Activated B cell treated with CpG ODN at 0.5 μM for 24 hours (primary cell): ENCODE results near the gene CD38. TPM values are rescaled to one million over a fixed set of nuclear protein-coding genes. Genes with fewer than 3 reads are reported as not detected.

Source experiments
- ATAC-seq: fragments of 200-7000 bp; cut with Tn5 transposase; one replicate; pipeline ENCODE4 v1.10.0; 2021; ENCODE audit warnings: low read depth, mild to moderate bottlenecking, moderate library complexity
- CTCF ChIA-PET: fragments of 350-600 bp; sonication (Branson Sonifier 250); formaldehyde crosslinking; loops from one replicate; lab custom pipeline; 2021; ENCODE audit warnings: antibody characterized with exemption; lab: Charles Lee
- POLR2A ChIA-PET: fragments of 350-600 bp; sonication (Branson Sonifier 250); formaldehyde crosslinking; loops from one replicate; lab custom pipeline; 2021; ENCODE audit warnings: antibody characterized with exemption; lab: Charles Lee
- DNase-seq: peaks from one replicate; pipeline ENCODE4 v3.0.0; 2022
- H3K27ac Mint-ChIP-seq: one replicate; pipeline ENCODE4 v1.8.0; 2020; ENCODE audit warnings: mixed read lengths
- H3K27me3 Mint-ChIP-seq: one replicate; pipeline ENCODE4 v1.8.0; 2021; ENCODE audit warnings: mixed read lengths
- H3K36me3 Mint-ChIP-seq: one replicate; pipeline ENCODE4 v1.8.0; 2021; ENCODE audit warnings: low read depth, mixed read lengths
- H3K4me1 Mint-ChIP-seq: one replicate; pipeline ENCODE4 v1.8.0; 2021; ENCODE audit warnings: mixed read lengths
- H3K4me3 Mint-ChIP-seq: one replicate; pipeline ENCODE4 v1.8.0; 2020; ENCODE audit warnings: mild to moderate bottlenecking, mixed read lengths
- H3K9me3 Mint-ChIP-seq: one replicate; pipeline ENCODE4 v1.8.0; 2020; ENCODE audit warnings: mixed read lengths
- CTCF ChIP-seq: fragments of 200-600 bp; IDR thresholded peaks from one replicate; pipeline ENCODE4 v1.8.0; 2022; ENCODE audit warnings: antibody characterized with exemption, mild to moderate bottlenecking
- intact Hi-C: fragments of 100-400 bp; cut with micrococcal nuclease; formaldehyde crosslinking; loops from one replicate; pipeline ENCODE4 v1.15.1; 2024
- total RNA-seq: library from RNA; stranded (reverse); gene quantifications from 2 replicates; pipeline ENCODE4 v1.2.3, GENCODE V29; 2022

Gene CD38
- total RNA-seq, 1 donor from 2014 or later = 5.8 TPM

GRCh38 chr4:15777697-15778288, 335 bp upstream of the CD38 start:
- no peaks in the 10 kb centered on the region for H3K27me3 Mint-ChIP-seq
- intact Hi-C loops = loop anchor here (1.0 to 10.0 kb wide), 4 partner anchors 8 to 773 kb away; partner anchors contain the start of genes CPEB2 and TAPT1
- no peak for TF ChIP-seq CTCF
- H3K36me3 Mint-ChIP-seq = peaks cover 2% of the 10 kb centered on the region
- peak overlapping the region; percentile 88 for H3K4me3 Mint-ChIP-seq
- H3K27ac Mint-ChIP-seq = peak overlapping the region; percentile 36
- peaks cover 54% of the 10 kb centered on the region for H3K4me1 Mint-ChIP-seq
- no peak for DNase-seq
- ATAC-seq = no peak
- ChIA-PET CTCF (interaction anchor here (1.5 kb wide), 1 partner anchor 21 kb away, joined by 6 read pairs; no protein-coding TSS in a partner anchor), POLR2A (no interaction called here)
- no peaks in the 10 kb centered on the region for H3K9me3 Mint-ChIP-seq

- ATAC-seq (no peak), DNase-seq (no peak)
- ChIA-PET CTCF (interaction anchor here (0.6 kb wide), 1 partner anchor 321 kb away, joined by 3 read pairs; no protein-coding TSS in a partner anchor), POLR2A (no interaction called here)
- H3K36me3 Mint-ChIP-seq = peaks cover 2% of the 10 kb centered on the region
- intact Hi-C loops = loop anchor here (2.0 to 10.0 kb wide), 3 partner anchors 23 to 775 kb away; partner anchors contain the start of genes CPEB2 and TAPT1
- H3K9me3 Mint-ChIP-seq = no peaks in the 10 kb centered on the region
- peaks cover 69% of the 10 kb centered on the region for H3K4me1 Mint-ChIP-seq
- H3K4me3 Mint-ChIP-seq = peak overlapping the region; percentile 88
- no peak for TF ChIP-seq CTCF
- peak overlapping the region; percentile 38 for H3K27ac Mint-ChIP-seq
- H3K27me3 Mint-ChIP-seq = no peaks in the 10 kb centered on the region
Measured at GRCh38 chr4:15779306-15779705, 1.2 kb downstream of the CD38 start.

DNA sequence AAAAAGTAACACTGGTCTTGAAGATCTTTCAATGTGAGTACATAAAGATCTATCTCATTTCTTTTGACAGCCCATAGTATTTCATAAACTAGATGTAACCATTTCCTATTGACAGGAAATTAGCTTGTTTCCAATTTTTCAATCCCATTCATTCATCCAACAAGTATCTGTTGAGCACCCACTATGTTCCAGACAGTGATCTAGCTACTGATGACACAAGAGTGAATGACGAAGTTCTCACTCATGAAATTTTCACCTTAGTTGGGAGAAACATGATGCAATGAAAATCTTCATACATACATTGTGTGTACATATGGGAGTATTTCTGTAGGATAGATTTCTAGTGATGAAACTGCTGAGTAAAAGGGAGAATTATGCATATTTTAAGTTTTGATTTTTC, 1.7 kb downstream of the CD38 start:
- Mint-ChIP-seq H3K9me3 (no peaks in the 10 kb centered on the region), H3K4me1 (peaks cover 74% of the 10 kb centered on the region), H3K27ac (peak overlapping the region; percentile 22), H3K27me3 (no peaks in the 10 kb centered on the region), H3K36me3 (peaks cover 2% of the 10 kb centered on the region), H3K4me3 (peak overlapping the region; percentile 88)
- TF ChIP-seq CTCF = no peak
- DNase-seq = no peak
- intact Hi-C loops = loop anchor here (2.0 to 10.0 kb wide), 4 partner anchors 15 to 775 kb away; partner anchors contain the start of genes CPEB2 and TAPT1
- ChIA-PET CTCF (interaction anchor here (0.6 kb wide), 2 partner anchors 14 to 321 kb away, joined by 3 to 5 read pairs; no protein-coding TSS in a partner anchor), POLR2A (no interaction called here)
- no peak for ATAC-seq

DNA sequence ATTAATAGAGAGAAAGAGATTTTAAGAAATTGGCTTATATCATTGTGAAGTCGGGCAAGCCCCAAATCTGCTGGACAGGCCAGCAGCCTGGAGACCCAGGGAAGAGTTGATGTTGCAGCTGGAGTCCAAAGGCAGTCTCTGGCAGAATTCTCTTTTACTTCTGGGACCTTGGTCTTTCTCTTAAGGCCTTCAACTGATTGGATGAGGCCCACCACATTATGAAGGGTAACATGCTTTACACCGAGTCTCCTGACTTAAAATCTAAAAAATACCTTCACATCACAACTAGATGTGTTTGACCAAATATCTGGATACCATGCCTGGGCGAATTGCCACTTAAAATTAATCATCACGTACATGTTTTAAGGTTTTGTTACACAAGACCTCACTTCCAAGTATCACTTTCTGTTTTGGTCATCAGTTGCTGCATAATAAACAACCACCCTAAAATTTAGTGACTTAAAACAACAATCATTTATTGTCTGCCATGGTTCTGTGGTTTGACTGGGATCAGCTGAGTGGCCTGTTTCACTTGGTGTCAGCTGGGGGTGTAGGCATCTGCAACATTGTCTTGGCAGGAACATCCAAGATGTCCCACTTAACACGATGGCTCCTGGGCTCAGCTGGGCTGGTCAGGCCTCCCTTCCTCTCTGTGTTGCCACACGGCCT, 3.4 kb downstream of the CD38 start:
- H3K27me3 Mint-ChIP-seq = no peaks in the 10 kb centered on the region
- H3K9me3 Mint-ChIP-seq = peaks cover 5% of the 10 kb centered on the region
- TF ChIP-seq CTCF = no peak
- peak overlapping the region; percentile 32 for H3K4me3 Mint-ChIP-seq
- ATAC-seq = no peak
- ChIA-PET CTCF (no interaction called here), POLR2A (interaction anchor here (0.5 kb wide), 1 partner anchor 51 kb away, joined by 3 read pairs; no protein-coding TSS in a partner anchor)
- no peak for DNase-seq
- no peak overlapping the region for H3K27ac Mint-ChIP-seq
- H3K4me1 Mint-ChIP-seq = peaks cover 86% of the 10 kb centered on the region
- peaks cover 7% of the 10 kb centered on the region for H3K36me3 Mint-ChIP-seq
- intact Hi-C loops = loop anchor here (2.0 kb wide), 1 partner anchor 13 kb away; no protein-coding TSS in a partner anchor

- H3K36me3 Mint-ChIP-seq = peaks cover 11% of the 10 kb centered on the region
- ChIA-PET CTCF (interaction anchor here (1.2 to 1.8 kb wide), 2 partner anchors 17 to 22 kb away, joined by 3 to 5 read pairs; no protein-coding TSS in a partner anchor), POLR2A (interaction anchor here (0.6 to 1.4 kb wide), 2 partner anchors 15 to 437 kb away, joined by 6 read pairs; no protein-coding TSS in a partner anchor)
Measured at GRCh38 chr4:15783676-15784075, 5.5 kb downstream of the CD38 start.

More at GRCh38 chr4:15783676-15784075, 5.5 kb downstream of the CD38 start:
- no peak for TF ChIP-seq CTCF
- Mint-ChIP-seq H3K9me3 (peaks cover 5% of the 10 kb centered on the region), H3K27me3 (no peaks in the 10 kb centered on the region), H3K27ac (no peak overlapping the region), H3K4me1 (peaks cover 77% of the 10 kb centered on the region), H3K4me3 (no peak overlapping the region)
- ATAC-seq (no peak), DNase-seq (no peak)
- intact Hi-C loops = no loop called here
